Measurements from ENCODE around the gene PCP2. TPM values are rescaled to one million over a fixed set of nuclear protein-coding genes. Genes with fewer than 3 reads are reported as not detected.

Gene PCP2
- total RNA-seq (2.4 TPM), polyA plus RNA-seq (under 1 TPM in 2 of 4 donors, not detected in 2; 0.44 to 0.86 TPM)

- H3K27me3 ChIP-seq (ENCODE audit: control insufficient read depth, insufficient read depth, low read length): no peaks in the 10 kb centered on the region
- Mint-ChIP-seq H3K9me3 (no peaks in the 10 kb centered on the region), H3K4me1 (peaks cover 5 to 74% (median 22%) of the 10 kb centered on the region in 4 donors)
Measured at GRCh38 chr19:7633698-7634097, at the start of gene PCP2. TSS of gene PCP2 (minus strand) at chr19:7633719. CDS start at chr19:7633457, 262 bp downstream.

DNA sequence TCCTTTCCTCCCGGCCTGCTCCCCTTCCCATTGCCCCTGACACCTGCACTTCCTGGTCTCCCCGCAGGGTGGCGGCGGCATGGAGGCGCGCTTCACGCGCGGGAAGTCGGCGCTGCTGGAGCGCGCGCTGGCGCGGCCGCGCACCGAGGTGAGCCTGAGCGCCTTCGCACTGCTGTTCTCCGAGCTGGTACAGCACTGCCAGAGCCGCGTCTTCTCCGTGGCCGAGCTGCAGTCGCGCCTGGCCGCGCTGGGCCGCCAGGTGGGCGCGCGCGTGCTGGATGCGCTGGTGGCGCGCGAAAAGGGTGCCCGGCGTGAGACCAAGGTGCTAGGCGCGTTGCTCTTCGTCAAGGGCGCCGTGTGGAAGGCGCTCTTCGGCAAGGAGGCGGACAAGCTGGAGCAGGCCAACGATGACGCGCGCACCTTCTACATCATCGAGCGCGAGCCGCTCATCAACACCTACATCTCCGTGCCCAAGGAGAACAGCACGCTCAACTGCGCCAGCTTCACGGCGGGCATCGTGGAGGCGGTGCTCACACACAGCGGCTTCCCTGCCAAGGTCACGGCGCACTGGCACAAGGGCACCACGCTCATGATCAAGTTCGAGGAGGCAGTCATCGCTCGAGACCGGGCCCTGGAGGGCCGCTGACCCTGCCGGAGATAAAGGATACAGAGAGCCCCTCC lies 48.8 kb upstream of the PCP2 start:
- peak overlapping the region in 1 of 3 donors; percentile 92 for H3K27ac Mint-ChIP-seq
- Histone ChIP-seq H3K27me3 (ENCODE audit: control insufficient read depth, insufficient read depth, low read length) (no peaks in the 10 kb centered on the region), H3K27ac (ENCODE audit: insufficient read depth, low read length, poor library complexity, severe bottlenecking) (peak overlapping the region; percentile 71), H3K9me3 (ENCODE audit: control insufficient read depth in 2 of 2, low read length in 2 of 2) (no peaks in the 10 kb centered on the region), H3K36me3 (ENCODE audit: control insufficient read depth, insufficient read depth, low read length) (peaks cover 8% of the 10 kb centered on the region), H3K4me3 (ENCODE audit: low read depth, low read length) (peak overlapping the region; percentile 44), H3K4me1 (ENCODE audit: control insufficient read depth, insufficient read depth, low read length, poor library complexity, severe bottlenecking) (peaks cover 31% of the 10 kb centered on the region)
- peaks cover 12% of the 10 kb centered on the region for H3K27me3 Mint-ChIP-seq
- peak overlapping the region; percentile 26 to 93 (median 67) for H3K4me3 Mint-ChIP-seq
- no peak for DNase-seq
- peaks cover 0 to 1% (median 0%) of the 10 kb centered on the region in 7 donors for H3K9me3 Mint-ChIP-seq
- H3K36me3 Mint-ChIP-seq: peaks cover 5% of the 10 kb centered on the region
- no peak for ATAC-seq (ENCODE audit: low read depth in 2 of 2)
- H3K4me1 Mint-ChIP-seq: peaks cover 5 to 38% (median 20%) of the 10 kb centered on the region in 4 donors

More at GRCh38 chr19:7633698-7634097, at the start of gene PCP2:
- no peak within 1 kb of the TSS for H3K4me3 ChIP-seq (ENCODE audit: low read depth, low read length)
- no peak for DNase-seq
- peaks cover 7% of the 10 kb centered on the region for H3K27me3 Mint-ChIP-seq
- H3K4me1 ChIP-seq (ENCODE audit: control insufficient read depth, insufficient read depth, low read length, poor library complexity, severe bottlenecking): peaks cover 42% of the 10 kb centered on the region
- H3K36me3 ChIP-seq (ENCODE audit: control insufficient read depth, insufficient read depth, low read length): peaks cover 4% of the 10 kb centered on the region
- H3K9me3 ChIP-seq (ENCODE audit: control insufficient read depth in 2 of 2, low read length in 2 of 2): no peaks in the 10 kb centered on the region
- H3K27ac ChIP-seq (ENCODE audit: insufficient read depth, low read length, poor library complexity, severe bottlenecking): no peak within 1 kb of the TSS
- H3K27ac Mint-ChIP-seq: peak within 1 kb of the TSS in 1 of 3 donors; percentile 32
- ATAC-seq (ENCODE audit: low read depth in 2 of 2): no peak
- peaks cover 7% of the 10 kb centered on the region for H3K36me3 Mint-ChIP-seq
- H3K4me3 Mint-ChIP-seq: peak within 1 kb of the TSS; percentile 29 to 89 (median 59)

GRCh38 chr19:7681340-7682174 lies 48.0 kb upstream of the PCP2 start:
- peaks cover 20% of the 10 kb centered on the region for H3K27me3 Mint-ChIP-seq
- peak overlapping the region; percentile 87 to 93 (median 92) for H3K27ac Mint-ChIP-seq
- no peaks in the 10 kb centered on the region for H3K27me3 ChIP-seq (ENCODE audit: control insufficient read depth, insufficient read depth, low read length)
- DNase-seq: peak; percentile 72 to 92 (median 84)
- peaks cover 8% of the 10 kb centered on the region for H3K36me3 ChIP-seq (ENCODE audit: control insufficient read depth, insufficient read depth, low read length)
- peak overlapping the region; percentile 44 for H3K4me3 ChIP-seq (ENCODE audit: low read depth, low read length)
- H3K27ac ChIP-seq (ENCODE audit: insufficient read depth, low read length, poor library complexity, severe bottlenecking): peak overlapping the region; percentile 71
- H3K36me3 Mint-ChIP-seq: peaks cover 5% of the 10 kb centered on the region
- H3K4me1 ChIP-seq (ENCODE audit: control insufficient read depth, insufficient read depth, low read length, poor library complexity, severe bottlenecking): peaks cover 37% of the 10 kb centered on the region
- H3K4me3 Mint-ChIP-seq: peak overlapping the region; percentile 88 to 95 (median 93)
- H3K9me3 Mint-ChIP-seq: peaks cover 0 to 1% (median 0%) of the 10 kb centered on the region in 7 donors
- peaks cover 5 to 43% (median 24%) of the 10 kb centered on the region in 4 donors for H3K4me1 Mint-ChIP-seq
- H3K9me3 ChIP-seq (ENCODE audit: control insufficient read depth in 2 of 2, low read length in 2 of 2): no peaks in the 10 kb centered on the region
- peak; percentile 48 to 55 for ATAC-seq (ENCODE audit: low read depth in 2 of 2)

DNA sequence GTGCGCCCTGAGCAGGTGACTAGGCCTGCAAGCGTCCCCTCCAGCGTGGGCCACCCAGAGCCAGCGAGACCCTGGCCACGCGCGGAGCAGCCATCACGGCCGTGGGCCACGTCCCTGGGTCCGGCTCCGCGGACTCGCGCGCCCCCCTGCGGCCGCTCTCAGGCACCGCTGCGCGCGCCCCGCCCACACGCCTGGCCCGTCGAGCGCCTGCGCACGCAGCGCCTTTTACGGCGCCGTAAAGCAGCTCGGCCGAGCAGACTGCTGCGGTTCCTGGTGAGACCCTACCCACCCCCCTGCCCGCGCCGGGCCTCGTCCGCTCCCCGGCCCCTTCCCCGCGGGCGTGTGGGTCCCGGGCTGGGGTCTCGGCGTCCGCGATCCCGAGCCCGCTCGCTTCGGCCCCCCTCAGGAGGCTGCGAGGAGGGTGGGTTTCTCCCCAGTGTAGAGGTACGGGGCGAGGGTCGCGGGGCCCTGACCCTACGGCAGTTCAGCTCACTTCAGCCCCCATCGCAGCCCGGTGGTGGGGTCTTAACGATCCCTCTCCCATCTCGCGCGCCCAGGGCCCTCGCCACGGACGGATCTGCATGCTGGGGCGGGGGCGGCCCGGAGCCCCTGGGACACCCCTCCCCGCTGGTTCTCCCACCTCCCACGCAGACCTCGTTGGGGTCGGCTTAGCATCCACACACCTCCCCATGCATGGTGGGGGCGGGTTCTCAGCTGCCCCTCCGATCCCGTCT lies 47.3 kb upstream of the PCP2 start, which contains the start of gene TRAPPC5:
Gene TRAPPC5 (plus strand): TSS at position 228 of the 734 bp plus-strand sequence. CDS start 1,421 bp downstream, outside the sequence.
- ATAC-seq (ENCODE audit: low read depth in 2 of 2): peak; percentile 68 to 75
- H3K4me3 Mint-ChIP-seq: peak within 1 kb of the TSS; percentile 88 to 95 (median 93)
- H3K27ac Mint-ChIP-seq: peak within 1 kb of the TSS; percentile 87 to 93 (median 92)
- peaks cover 0 to 1% (median 0%) of the 10 kb centered on the region in 7 donors for H3K9me3 Mint-ChIP-seq
- Histone ChIP-seq H3K4me3 (ENCODE audit: low read depth, low read length) (peak within 1 kb of the TSS; percentile 62), H3K27me3 (ENCODE audit: control insufficient read depth, insufficient read depth, low read length) (peaks cover 2% of the 10 kb centered on the region), H3K27ac (ENCODE audit: insufficient read depth, low read length, poor library complexity, severe bottlenecking) (peak within 1 kb of the TSS; percentile 71), H3K4me1 (ENCODE audit: control insufficient read depth, insufficient read depth, low read length, poor library complexity, severe bottlenecking) (peaks cover 40% of the 10 kb centered on the region), H3K36me3 (ENCODE audit: control insufficient read depth, insufficient read depth, low read length) (peaks cover 8% of the 10 kb centered on the region), H3K9me3 (ENCODE audit: control insufficient read depth in 2 of 2, low read length in 2 of 2) (no peaks in the 10 kb centered on the region)
- H3K27me3 Mint-ChIP-seq: peaks cover 28% of the 10 kb centered on the region
- H3K36me3 Mint-ChIP-seq: peaks cover 5% of the 10 kb centered on the region
- peaks cover 5 to 49% (median 25%) of the 10 kb centered on the region in 4 donors for H3K4me1 Mint-ChIP-seq
- peak; percentile 79 to 88 (median 87) for DNase-seq

DNA sequence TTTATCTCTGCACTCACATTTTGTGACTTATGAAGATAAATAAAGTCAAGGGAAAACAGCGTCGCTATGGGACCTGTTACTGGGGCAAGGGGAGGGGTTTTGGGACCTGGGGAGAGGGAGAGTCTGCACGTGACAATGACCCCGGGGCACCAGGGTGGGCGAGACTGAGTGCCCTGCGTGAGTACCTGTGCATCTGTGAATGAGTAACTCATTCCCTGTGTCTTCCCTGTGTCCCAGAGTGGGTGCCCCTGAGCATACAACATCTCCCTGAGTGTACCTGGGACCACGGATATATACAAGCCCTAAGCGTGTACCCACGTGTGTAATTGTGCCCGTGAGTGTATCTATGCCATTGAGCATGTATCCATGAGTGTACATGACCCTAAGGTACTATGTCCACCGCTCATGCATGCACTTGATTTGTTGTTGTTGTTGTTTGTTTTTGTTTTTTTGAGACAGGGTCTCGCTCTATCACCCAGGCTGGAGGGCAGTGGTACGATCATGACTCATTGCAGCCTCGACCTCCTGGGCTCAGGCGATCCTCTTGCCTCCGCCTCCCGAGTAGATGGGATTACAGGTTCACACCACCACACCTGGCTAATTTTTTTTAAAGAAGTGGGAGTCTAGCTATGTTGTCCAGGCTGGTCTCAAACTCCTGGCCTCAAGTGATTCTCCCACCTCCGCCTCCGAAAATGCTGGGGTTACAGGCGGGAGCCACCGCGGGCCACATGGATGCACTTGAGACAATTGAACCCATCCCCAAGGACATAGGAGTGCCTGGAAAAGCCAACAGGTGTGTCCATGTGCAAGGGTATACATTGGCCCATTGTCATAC lies 46.5 kb upstream of the PCP2 start:
- H3K4me1 Mint-ChIP-seq: peaks cover 5 to 46% (median 20%) of the 10 kb centered on the region in 4 donors
- peaks cover 6% of the 10 kb centered on the region for H3K36me3 ChIP-seq (ENCODE audit: control insufficient read depth, insufficient read depth, low read length)

DNA sequence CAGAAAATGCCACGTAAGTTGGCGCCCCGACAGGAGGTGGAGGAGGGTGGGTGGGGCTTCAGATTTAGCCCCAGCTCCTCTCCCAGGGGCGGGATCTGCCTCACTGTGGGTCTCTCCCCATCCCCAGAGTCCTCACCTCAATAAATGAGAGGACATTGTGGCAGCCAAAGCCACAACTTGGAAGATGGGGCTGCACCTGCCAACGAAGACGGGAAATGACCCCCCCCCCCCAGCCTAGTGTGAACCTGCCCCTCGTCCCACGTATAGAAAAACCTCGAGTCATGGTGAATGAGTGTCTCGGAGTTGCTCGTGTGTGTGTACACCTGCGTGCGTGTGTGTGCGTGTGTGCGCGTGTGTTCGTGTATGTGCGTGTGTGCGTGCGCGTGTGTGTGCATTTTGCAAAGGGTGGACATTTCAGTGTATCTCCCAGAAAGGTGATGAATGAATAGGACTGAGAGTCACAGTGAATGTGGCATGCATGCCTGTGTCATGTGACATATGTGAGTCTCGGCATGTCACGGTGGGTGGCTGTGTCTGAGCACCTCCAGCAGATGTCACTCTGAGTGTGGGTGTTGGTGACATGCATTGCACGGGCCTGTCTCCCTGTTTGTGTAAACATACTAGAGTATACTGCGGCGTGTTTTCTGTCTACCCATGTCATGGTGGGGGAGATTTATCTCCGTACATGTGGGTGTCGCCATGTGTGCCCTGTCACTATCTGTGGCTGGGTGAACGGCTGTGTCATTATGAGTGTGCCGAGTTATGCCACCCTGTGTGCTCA lies 45.6 kb upstream of the PCP2 start:
- H3K4me3 Mint-ChIP-seq: peak overlapping the region; percentile 38 to 88 (median 74)
- peaks cover 31% of the 10 kb centered on the region for H3K27me3 Mint-ChIP-seq
- H3K36me3 Mint-ChIP-seq: peaks cover 5% of the 10 kb centered on the region
- peaks cover 40% of the 10 kb centered on the region for H3K4me1 ChIP-seq (ENCODE audit: control insufficient read depth, insufficient read depth, low read length, poor library complexity, severe bottlenecking)
- peaks cover 11 to 49% (median 20%) of the 10 kb centered on the region in 4 donors for H3K4me1 Mint-ChIP-seq
- peak overlapping the region; percentile 4 to 60 (median 20) for H3K27ac Mint-ChIP-seq
- H3K9me3 ChIP-seq (ENCODE audit: control insufficient read depth in 2 of 2, low read length in 2 of 2): no peaks in the 10 kb centered on the region
- H3K9me3 Mint-ChIP-seq: peaks cover 0 to 1% (median 0%) of the 10 kb centered on the region in 7 donors
- H3K4me3 ChIP-seq (ENCODE audit: low read depth, low read length): no peak overlapping the region
- H3K27me3 ChIP-seq (ENCODE audit: control insufficient read depth, insufficient read depth, low read length): peaks cover 2% of the 10 kb centered on the region
- DNase-seq (peak; percentile 60 to 82 (median 81)), ATAC-seq (ENCODE audit: low read depth in 2 of 2) (peak; percentile 76 to 79)
- H3K36me3 ChIP-seq (ENCODE audit: control insufficient read depth, insufficient read depth, low read length): peaks cover 6% of the 10 kb centered on the region
- no peak overlapping the region for H3K27ac ChIP-seq (ENCODE audit: insufficient read depth, low read length, poor library complexity, severe bottlenecking)

More for the DNA sequence above, 46.5 kb upstream of the PCP2 start:
- DNase-seq: no peak
- peaks cover 5% of the 10 kb centered on the region for H3K36me3 Mint-ChIP-seq
- H3K27me3 Mint-ChIP-seq: peaks cover 29% of the 10 kb centered on the region
- H3K27me3 ChIP-seq (ENCODE audit: control insufficient read depth, insufficient read depth, low read length): peaks cover 2% of the 10 kb centered on the region
- H3K9me3 ChIP-seq (ENCODE audit: control insufficient read depth in 2 of 2, low read length in 2 of 2): no peaks in the 10 kb centered on the region
- peak overlapping the region; percentile 71 to 95 (median 86) for H3K4me3 Mint-ChIP-seq
- peak overlapping the region; percentile 62 for H3K4me3 ChIP-seq (ENCODE audit: low read depth, low read length)
- no peak overlapping the region for H3K27ac ChIP-seq (ENCODE audit: insufficient read depth, low read length, poor library complexity, severe bottlenecking)
- peaks cover 0 to 1% (median 0%) of the 10 kb centered on the region in 7 donors for H3K9me3 Mint-ChIP-seq
- H3K4me1 ChIP-seq (ENCODE audit: control insufficient read depth, insufficient read depth, low read length, poor library complexity, severe bottlenecking): peaks cover 40% of the 10 kb centered on the region
- ATAC-seq (ENCODE audit: low read depth in 2 of 2): no peak
- peak overlapping the region; percentile 4 to 60 (median 36) for H3K27ac Mint-ChIP-seq

Measured in CD4-positive, CD25-positive, alpha-beta regulatory T cell (primary cell).